ENCODE measurements around the gene TMEM88.
A peak's percentile ranks its signal among the peaks of the same experiment; 100 is the strongest.

TMEM88 gene

DNA sequence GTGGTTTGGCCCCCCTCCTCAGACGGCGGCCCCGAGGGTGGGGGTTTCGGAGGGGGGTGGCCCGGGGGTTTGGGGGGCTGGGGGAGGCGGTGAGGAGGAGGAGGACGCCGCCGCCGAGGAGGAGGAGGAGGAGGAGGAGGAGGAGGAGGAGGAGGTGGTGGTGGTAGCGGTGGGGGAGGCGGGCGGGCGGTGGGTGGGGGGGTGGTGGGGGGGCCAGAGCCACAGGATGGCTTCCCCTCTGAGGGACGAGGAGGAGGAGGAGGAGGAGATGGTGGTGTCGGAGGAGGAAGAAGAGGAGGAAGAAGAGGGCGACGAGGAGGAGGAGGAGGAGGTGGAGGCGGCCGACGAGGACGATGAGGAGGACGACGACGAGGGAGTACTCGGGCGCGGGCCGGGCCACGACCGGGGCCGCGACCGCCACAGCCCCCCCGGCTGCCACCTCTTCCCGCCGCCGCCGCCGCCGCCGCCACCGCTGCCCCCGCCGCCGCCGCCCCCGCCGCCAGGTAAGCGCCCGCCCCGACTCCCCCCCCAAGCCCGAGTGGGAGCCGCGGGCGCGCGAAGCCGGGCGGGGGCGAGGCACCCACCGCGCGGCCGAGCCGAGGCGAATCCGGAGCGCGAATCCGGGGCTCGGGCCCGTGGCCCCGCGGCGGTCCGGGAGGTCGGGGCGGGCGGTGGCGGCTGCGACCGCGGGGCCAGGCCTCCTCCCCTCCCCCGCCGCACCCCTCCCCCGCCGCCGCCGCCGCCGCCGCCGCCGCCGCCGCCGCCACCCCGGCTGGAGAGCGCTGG, 29.9 kb downstream of the TMEM88 start:
- no peak for DNase-seq (ENCODE audit: low spot score)

DNA sequence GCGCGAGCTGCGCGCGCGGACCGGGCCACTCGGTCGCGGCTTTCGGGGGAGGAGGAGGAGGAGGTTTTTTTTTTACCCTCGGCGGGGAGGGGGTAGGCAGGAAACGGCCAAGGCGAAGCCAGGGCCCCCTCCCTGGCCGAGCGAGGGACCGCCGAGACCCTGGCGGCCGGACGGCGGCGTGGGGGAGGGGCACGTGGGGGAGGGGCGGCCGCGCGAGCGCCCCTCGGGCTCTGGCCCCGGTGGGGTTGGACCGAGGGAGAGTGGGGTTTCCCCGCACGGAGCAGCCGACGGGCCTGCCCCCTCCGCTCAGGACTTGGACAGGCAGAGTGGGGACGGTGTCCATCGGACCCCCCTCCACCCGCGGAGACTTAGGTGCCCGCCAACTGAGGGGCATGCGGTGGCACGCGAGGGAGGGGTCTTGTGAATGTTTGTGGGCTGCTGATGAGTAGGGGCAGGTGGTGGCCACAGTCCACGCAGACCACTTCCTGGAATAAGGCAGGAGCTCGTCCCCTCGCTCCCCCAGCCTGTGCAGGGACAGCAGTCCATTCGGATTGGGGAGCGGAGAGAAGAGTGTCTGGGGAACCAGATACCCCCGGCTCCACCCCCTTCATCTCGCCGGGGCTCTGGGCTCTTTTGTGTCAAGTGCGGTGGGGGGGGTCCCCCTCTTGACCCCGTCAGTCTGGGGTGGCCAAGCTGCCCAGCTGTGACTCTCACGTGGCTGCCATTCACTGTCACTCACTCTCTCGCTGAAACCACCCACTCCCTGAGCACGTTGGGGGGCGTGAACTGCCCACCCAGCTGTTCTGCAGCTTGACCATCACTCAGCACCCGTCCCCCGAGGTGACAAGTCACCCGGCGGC, 30.7 kb downstream of the TMEM88 start:
- peak; percentile 60 for DNase-seq (ENCODE audit: low spot score)

DNA sequence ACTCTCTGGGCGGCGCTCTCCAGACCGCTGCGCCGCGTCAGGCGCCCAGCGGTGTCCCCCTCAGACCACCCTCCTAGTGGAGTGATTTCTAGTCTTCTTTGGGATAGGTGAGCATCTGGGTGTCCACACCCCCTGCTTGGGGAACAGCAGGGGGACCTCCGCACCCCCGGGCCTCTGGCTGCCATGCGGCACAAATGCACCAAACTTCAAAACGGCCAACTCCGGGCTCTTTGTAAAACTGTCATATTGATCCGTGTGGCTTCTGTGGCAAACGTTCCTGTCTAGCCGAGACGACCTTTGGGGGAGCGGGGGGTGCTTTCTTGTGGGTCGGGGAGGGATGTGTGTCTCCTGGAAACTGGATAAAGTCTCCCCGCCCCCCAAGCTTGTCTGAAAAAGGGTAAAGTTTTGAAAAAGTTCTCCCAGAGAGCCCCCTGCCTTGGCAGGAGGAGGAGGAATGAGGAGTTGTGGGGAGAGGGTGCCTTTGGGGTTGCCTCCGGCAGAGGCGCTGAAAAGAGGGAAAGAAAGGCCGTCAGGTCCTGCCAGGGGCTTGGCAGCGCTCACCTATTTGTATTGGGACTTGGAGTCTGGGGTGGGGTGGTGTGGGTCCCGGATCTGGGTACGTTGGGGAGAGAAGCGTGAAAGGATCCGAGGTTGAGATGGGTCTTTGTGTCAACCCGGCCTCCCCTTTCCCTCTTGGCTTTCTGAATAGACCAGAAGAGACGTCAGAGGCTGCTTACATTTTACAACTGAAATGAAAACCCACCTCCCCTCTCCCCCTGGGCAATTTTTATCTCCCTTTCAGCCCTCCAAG, 31.6 kb downstream of the TMEM88 start:
- DNase-seq (ENCODE audit: low spot score): peak; percentile 53

DNA sequence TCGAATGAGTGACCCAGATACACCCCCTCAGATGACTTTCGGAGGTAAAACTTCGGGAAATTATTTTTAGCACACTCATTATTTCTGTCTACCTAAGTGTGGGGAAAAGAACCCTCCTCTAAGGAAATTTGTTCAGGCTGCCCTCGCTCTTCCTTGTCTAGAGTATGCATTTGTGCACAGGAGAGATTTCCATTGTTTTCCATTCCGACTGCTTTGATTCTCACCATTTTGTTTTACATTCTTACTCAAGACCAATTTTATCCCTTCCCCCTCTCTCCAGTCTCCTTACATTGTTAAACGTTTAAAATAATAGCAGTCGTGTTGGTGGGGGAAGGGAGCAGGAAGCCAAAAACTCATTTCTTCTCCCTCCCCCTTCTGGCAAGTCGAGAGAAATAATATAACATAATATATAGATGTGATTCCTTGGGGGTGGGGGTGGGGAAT, 32.2 kb downstream of the TMEM88 start:
- DNase-seq (ENCODE audit: low spot score): peak; percentile 57

DNA sequence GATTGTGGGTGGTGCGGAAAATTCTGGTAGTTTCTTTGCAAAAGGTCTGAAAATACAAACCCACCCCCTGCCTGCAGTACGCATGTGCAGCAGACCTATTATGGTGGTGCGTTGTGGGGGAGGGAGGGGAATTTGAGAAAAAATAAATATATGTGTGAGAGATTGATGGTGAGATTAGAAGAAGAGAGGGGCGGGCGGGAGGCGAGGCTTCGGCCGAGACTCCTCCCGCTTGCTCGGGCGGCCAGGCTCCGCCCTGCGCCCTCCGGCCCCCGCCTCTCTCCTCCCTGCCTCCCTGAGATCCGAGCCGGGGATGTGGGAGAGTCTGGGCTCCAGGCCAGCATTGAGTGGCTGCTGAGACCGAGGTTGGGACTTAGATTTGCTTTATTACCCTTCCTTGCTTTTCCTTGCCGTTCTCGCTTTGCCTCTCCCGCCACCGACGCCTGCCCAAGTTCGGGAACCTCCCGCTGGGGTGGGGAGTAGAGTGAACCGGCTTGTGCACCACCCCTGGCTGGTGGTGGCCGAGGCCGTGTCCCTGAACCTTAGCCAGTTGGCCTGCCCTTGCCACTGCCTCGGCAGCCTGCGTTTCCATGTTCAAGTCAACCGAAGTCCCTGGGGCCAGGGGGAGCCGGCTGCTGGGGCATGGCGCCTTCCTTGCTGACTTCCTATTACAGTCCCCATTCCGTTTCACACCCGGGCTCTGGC, 32.8 kb downstream of the TMEM88 start:
- peak; percentile 87 for DNase-seq (ENCODE audit: low spot score)

DNA sequence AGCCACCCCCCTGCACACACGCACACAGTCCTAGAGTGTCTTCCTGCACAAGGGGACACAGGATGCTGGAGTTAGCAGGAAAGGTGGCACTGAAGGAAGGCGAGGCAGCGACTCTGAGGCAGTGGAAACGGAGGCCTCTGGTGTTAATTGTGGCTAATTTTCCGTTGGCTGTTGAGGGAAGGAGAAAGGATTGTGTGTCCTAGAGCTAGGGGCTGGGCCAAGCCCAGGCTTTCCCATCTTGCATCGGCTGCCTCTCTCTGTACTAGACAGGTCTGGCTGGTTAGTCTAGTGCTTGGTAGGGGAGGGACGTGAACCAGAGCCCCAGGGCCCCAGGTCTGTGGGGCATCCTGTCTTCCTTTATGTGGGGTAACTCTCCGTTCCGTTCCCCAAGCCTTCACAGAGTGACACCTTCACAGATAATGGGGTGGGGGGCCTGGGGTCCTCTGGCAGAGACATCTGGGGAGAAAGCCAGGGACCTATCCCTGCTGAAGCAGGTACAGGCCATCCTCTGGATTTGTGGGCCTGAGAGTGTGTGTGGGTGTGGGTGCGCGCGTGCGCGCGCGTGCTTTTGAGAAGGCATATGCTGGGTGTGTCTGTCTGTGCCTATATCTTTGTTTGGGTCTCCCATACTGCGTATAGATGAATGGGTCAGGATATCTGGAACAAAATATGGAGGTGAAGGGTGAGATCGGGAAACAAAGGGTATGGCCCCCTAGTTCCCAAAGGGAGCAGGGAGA, 33.5 kb downstream of the TMEM88 start, which contains the start of gene CHD3:
Gene CHD3, plus strand, starts transcription at position 606 of the 737 bp plus-strand sequence. CDS start 212 bp downstream, outside the sequence.
- DNase-seq (ENCODE audit: low spot score): no peak

DNA sequence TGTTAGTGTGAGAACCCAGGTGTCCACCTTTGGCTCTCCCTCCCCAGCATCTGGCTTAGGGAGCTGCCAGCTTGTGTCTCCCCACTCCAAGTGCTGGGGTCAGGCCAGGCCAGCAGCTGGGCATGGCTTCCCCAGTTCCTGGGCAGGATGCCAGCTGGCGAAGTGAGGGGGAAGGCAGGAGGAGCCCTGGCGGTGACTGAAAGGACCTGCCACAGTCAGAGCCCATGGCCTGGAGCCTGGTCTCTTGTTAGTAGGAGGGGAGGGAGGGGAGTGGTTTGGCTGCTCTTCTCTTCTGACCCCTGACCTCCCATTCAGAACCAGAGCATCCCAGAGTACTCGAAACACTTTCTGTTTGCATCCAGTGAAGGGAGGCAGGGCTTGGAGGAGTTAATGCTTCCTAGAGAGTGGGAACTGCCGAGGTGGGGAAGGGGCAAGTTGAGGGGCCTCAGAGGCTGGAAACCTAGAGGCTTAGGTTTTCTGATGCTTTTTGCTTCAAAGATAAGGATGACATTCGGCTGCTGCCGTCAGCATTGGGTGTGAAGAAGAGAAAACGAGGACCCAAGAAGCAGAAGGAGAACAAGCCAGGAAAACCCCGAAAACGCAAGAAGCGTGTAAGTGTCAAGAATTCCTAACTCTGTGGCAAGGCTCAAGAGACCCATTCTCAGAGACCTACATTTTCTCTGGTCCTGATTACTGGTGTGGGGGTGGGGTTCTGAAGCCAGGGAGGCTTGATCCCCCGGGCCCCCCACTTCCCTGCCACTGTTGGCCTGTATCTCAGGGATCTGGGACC, 34.5 kb downstream of the TMEM88 start:
- DNase-seq (ENCODE audit: low spot score): peak; percentile 88

- DNase-seq (ENCODE audit: low spot score): no peak
Measured at GRCh38 chr17:7893187-7893880, 38.5 kb downstream of the TMEM88 start.

GRCh38 chr17:7894226-7894625, 39.4 kb downstream of the TMEM88 start:
- DNase-seq (ENCODE audit: low spot score): no peak

GRCh38 chr17:7894866-7895265, 40.0 kb downstream of the TMEM88 start:
- DNase-seq (ENCODE audit: low spot score): no peak

DNA sequence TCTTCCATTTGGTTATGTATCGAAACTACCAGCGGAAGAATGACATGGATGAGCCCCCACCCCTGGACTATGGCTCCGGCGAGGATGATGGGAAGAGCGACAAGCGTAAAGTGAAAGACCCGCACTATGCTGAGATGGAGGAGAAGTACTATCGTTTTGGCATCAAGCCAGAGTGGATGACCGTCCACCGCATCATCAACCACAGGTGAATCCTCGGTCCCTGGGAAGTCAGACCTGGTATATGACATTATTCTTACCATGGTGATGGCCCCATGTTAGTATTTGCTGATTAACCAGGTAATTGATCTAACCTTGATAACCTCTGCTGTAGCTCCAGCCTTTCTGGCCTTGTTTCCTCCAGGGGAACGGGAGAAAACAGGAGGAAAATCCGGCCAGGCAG, 42.2 kb downstream of the TMEM88 start:
- DNase-seq (ENCODE audit: low spot score): no peak

DNA sequence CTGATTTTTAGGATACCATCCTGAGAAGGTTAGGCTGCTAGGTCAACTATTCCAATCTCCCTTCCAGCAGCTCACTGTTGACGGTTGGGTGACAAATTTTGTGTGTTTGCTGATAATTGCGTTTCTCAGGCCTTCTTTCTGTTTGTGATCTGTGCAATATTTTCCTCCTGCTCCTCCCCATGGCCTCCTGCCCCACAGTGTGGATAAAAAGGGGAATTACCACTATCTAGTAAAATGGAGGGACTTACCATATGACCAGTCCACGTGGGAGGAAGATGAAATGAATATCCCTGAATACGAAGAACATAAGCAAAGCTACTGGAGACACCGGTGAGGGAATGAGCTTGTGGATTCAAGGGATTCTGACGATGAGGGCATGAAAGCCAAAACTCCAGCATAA, 42.9 kb downstream of the TMEM88 start:
- DNase-seq (ENCODE audit: low spot score): peak; percentile 53

- DNase-seq (ENCODE audit: low spot score): no peak
Measured at GRCh38 chr17:7903154-7904103, 48.6 kb downstream of the TMEM88 start.
